ENCODE results near the gene TASP1.

TASP1 gene

DNA sequence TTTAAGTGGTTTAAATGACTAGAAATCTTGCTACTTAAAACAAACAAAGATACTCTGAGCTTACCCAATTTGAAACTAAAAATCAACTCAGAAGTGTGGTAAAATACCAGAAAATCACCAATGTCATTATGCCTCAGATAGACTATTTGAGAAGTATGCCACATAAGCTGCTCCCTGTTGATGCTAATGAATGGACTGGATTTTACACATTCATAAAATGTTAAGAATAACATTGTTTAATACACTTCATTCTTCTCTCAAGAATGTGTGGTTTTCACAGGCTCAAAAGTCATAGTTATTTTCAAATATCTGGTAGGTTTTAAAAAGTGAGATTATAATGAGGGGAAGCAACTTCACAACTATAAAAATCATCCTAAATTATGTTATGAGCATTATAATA, 170.6 kb downstream of the TASP1 start:
- DNase-seq (ENCODE audit: extremely low spot score): no peak
- no peak for TF ChIP-seq SUZ12 (IDR thresholded peaks at IDR 0.05)
- ChIA-PET POLR2A (no interaction called here), CTCF (no interaction called here)

DNA sequence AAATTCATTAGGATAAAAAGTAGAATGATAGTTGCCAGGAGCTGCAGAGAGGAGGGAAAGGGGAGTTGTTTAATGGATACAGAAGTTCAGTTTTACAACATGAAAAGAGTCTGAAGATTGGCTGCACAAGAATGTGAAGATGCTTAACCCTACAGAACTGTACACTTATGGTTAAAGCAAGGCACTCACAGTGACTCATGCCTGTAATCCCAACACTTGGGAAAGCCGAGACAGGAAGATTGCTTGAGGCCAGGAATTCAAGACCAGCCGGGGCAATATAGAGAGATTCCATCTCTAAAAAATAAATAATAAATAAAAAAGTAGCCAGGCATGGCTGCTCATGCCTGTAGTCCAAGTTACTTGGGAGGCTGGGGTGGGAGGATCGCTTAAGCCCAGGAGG, 174.0 kb downstream of the TASP1 start:
- DNase-seq (ENCODE audit: extremely low spot score): no peak
- ChIA-PET POLR2A (no interaction called here), CTCF (no interaction called here)
- TF ChIP-seq SUZ12 (IDR thresholded peaks at IDR 0.05): no peak
- TF ChIP-seq TARDBP (IDR thresholded peaks at IDR 0.05): no peak
- TF ChIP-seq, protein P1, sequence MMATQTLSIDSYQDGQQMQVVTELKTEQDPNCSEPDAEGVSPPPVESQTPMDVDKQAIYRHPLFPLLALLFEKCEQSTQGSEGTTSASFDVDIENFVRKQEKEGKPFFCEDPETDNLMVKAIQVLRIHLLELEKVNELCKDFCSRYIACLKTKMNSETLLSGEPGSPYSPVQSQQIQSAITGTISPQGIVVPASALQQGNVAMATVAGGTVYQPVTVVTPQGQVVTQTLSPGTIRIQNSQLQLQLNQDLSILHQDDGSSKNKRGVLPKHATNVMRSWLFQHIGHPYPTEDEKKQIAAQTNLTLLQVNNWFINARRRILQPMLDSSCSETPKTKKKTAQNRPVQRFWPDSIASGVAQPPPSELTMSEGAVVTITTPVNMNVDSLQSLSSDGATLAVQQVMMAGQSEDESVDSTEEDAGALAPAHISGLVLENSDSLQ (IDR thresholded peaks at IDR 0.05): no peak
- no peak for TF ChIP-seq FOXA1 (IDR thresholded peaks at IDR 0.05)
- TF ChIP-seq NFRKB (IDR thresholded peaks at IDR 0.05): no peak
- no peak for TF ChIP-seq ELF4 (IDR thresholded peaks at IDR 0.05)
- no peak for TF ChIP-seq CTBP1 (IDR thresholded peaks at IDR 0.05; ENCODE audit: borderline replicate concordance)

DNA sequence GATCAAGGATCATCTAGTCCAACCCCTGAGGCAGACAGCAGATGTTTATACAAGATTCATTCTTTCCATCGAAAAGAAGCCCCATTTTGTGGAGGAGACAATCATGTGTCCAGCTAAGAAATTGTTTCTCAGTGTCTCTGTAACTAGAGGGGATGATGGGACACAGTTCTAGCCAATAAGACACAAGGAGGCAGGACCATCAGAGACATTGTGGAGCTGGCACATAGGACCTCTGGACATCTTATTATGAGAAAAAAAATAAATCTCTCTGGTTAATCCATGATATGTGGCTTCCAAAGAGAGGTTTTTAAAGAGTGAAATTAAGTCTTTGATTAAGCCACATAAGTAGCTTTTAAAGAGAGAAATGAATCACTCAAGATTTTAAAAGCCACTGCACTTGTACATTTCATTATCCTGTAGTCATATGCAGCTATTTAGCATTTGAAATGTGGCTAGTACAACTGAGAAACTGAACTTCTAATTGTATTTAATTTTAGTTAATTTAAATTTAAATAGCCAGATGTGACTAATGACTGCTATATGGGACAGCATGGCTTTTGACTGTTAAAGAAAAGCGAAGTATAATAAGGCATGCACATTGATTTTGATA, 176.8 kb downstream of the TASP1 start:
- TF ChIP-seq NFRKB (IDR thresholded peaks at IDR 0.05): no peak
- TF ChIP-seq, protein P1 (IDR thresholded peaks at IDR 0.05): no peak
- TF ChIP-seq FOXM1 (IDR thresholded peaks at IDR 0.05; ENCODE audit: borderline replicate concordance): no peak
- no peak for TF ChIP-seq ELF4 (IDR thresholded peaks at IDR 0.05)
- no peak for TF ChIP-seq ZNF384 (IDR thresholded peaks at IDR 0.05)
- TF ChIP-seq LEF1 (IDR thresholded peaks at IDR 0.05; ENCODE audit: borderline replicate concordance): no peak
- no peak for TF ChIP-seq FOXK2 (IDR thresholded peaks at IDR 0.05)
- TF ChIP-seq CTBP1 (IDR thresholded peaks at IDR 0.05; ENCODE audit: borderline replicate concordance): no peak
- TF ChIP-seq SUZ12 (IDR thresholded peaks at IDR 0.05): no peak
- TF ChIP-seq ARNT (IDR thresholded peaks at IDR 0.05): no peak
- ChIA-PET POLR2A (no interaction called here), CTCF (no interaction called here)
- no peak for DNase-seq (ENCODE audit: extremely low spot score)

DNA sequence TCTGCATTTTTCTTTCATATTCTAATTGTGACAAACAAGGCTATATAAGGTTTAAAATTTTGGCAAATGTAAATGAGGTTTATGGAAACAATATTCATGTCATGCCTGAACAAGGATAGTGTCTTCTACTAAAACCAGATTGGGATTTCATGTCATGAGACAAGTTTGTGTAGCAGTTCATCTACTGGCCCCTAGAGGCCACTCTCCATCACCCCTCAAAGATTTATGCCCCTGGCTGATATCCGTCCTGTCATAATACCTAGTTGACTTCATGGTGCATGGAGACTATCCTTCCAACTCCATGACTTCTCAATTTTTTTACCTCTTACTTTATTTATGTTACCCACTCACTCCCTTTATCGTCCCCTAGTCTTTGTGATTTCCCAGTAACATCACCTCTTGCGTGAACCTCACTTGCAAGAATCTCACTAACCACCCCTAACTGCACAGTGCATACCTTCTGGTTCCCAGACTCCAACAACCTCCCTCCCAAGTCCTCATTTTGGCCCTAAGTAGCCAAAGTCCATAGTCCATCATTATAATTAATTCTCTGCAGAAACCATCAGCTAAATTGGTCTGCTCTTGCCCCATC, 179.8 kb downstream of the TASP1 start:
- TF ChIP-seq, protein P1 (IDR thresholded peaks at IDR 0.05): peak; percentile 77; the same call in 1 of the 2 replicates
- TF ChIP-seq LEF1 (IDR thresholded peaks at IDR 0.05; ENCODE audit: borderline replicate concordance): no peak
- CTCF ChIA-PET: interaction anchor here (0.5 kb wide), 1 partner anchor 45 kb away, joined by 4 read pairs; no protein-coding TSS in a partner anchor
- DNase-seq (ENCODE audit: extremely low spot score): peak; percentile 41
- POLR2A ChIA-PET: no interaction called here

DNA sequence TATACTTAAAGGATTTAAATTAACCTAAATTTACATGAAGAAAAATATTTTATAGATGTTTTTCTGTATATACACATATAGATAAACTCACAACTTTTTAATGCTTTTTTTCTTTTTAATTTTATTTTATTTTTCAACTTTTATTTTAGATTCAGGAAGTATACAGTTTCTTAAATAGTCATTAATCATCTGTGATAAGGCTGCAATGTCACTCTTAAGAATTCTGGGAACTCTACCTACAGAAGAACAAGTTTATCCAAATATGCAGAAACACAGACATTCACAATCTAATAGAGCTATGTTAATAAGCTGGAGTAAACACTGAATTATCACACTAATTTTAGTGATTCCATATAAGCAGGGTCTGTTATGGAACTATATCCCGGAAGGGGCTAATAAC, 181.2 kb downstream of the TASP1 start:
- TF ChIP-seq CTBP1 (IDR thresholded peaks at IDR 0.05; ENCODE audit: borderline replicate concordance) (no peak), FOXK2 (IDR thresholded peaks at IDR 0.05) (no peak), SUZ12 (IDR thresholded peaks at IDR 0.05) (no peak), SP1 (IDR thresholded peaks at IDR 0.05) (no peak), FOXA1 (IDR thresholded peaks at IDR 0.05) (no peak), FOXM1 (IDR thresholded peaks at IDR 0.05; ENCODE audit: borderline replicate concordance) (no peak), ZNF384 (IDR thresholded peaks at IDR 0.05) (no peak), L3MBTL2 (conservative IDR thresholded peaks at IDR 0.05) (no peak), ARNT (IDR thresholded peaks at IDR 0.05) (no peak), ELF4 (IDR thresholded peaks at IDR 0.05) (no peak), LEF1 (IDR thresholded peaks at IDR 0.05; ENCODE audit: borderline replicate concordance) (no peak), HDGF (IDR thresholded peaks at IDR 0.05; ENCODE audit: borderline replicate concordance) (no peak), NFRKB (IDR thresholded peaks at IDR 0.05) (no peak), TARDBP (IDR thresholded peaks at IDR 0.05) (no peak), BHLHE40 (IDR thresholded peaks at IDR 0.05; ENCODE audit: borderline replicate concordance) (no peak)
- TF ChIP-seq, protein P1 (IDR thresholded peaks at IDR 0.05): no peak
- DNase-seq (ENCODE audit: extremely low spot score): no peak
- ChIA-PET POLR2A (no interaction called here), CTCF (no interaction called here)

DNA sequence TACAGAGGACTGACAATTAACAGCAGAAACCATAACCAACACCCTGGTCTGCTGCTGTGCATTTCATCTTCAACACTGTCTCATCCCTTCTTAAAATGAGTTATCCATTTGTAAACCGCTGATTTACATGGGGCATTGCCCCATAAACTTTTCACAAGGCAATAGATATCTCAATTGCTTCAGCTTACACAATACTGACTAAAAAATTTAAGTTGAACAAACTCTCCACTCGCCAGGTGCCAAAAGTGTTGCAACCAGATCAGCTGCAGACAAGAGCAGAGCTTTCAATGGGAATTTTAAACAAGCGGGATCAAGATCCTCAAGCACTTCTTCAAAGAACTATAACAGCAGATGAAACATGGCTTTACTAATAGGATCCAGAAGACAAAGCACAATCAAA, 183.0 kb downstream of the TASP1 start:
- ChIA-PET POLR2A (no interaction called here), CTCF (no interaction called here)
- no peak for DNase-seq (ENCODE audit: extremely low spot score)

More for the DNA sequence above, 183.0 kb downstream of the TASP1 start:
- TF ChIP-seq SUZ12 (IDR thresholded peaks at IDR 0.05) (no peak), L3MBTL2 (conservative IDR thresholded peaks at IDR 0.05) (no peak), ELF4 (IDR thresholded peaks at IDR 0.05) (no peak), HDGF (IDR thresholded peaks at IDR 0.05; ENCODE audit: borderline replicate concordance) (no peak), CTBP1 (IDR thresholded peaks at IDR 0.05; ENCODE audit: borderline replicate concordance) (no peak), FOXA1 (IDR thresholded peaks at IDR 0.05) (no peak), FOXM1 (IDR thresholded peaks at IDR 0.05; ENCODE audit: borderline replicate concordance) (no peak), FOXK2 (IDR thresholded peaks at IDR 0.05) (no peak), LEF1 (IDR thresholded peaks at IDR 0.05; ENCODE audit: borderline replicate concordance) (no peak), NFRKB (IDR thresholded peaks at IDR 0.05) (no peak), ARNT (IDR thresholded peaks at IDR 0.05) (no peak), SP1 (IDR thresholded peaks at IDR 0.05) (no peak), BHLHE40 (IDR thresholded peaks at IDR 0.05; ENCODE audit: borderline replicate concordance) (no peak), TARDBP (IDR thresholded peaks at IDR 0.05) (no peak), ZNF384 (IDR thresholded peaks at IDR 0.05) (no peak)
- TF ChIP-seq, protein P1 (IDR thresholded peaks at IDR 0.05): no peak

Data from HEK293T (cell line).